NCI-H1105 (cell line): ENCODE data around the gene THAP2.

Experiments used
- DNase-seq: peaks from one replicate; lab custom pipeline; 2025; lab: John Stamatoyannopoulos, UW

The THAP2 gene

DNA sequence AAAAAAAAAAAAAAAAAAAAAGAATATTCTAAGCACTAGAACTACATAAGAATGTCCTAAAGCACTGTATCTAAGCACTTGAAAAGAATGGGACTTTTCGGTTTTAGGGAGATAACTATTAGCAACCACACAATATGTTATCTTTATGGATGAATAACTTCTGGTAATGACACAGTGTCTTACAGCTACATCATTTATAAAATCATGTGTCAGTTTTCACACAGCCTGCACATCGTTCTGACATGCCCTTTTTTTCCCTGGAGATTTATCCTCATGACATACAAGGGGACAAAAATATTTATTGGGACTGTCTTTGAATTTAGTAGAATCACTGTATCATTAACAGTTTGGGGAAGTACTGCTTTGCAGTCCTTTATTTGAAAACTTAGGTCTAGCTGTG, 39.1 kb downstream of the THAP2 start:
- no peak for DNase-seq

DNA sequence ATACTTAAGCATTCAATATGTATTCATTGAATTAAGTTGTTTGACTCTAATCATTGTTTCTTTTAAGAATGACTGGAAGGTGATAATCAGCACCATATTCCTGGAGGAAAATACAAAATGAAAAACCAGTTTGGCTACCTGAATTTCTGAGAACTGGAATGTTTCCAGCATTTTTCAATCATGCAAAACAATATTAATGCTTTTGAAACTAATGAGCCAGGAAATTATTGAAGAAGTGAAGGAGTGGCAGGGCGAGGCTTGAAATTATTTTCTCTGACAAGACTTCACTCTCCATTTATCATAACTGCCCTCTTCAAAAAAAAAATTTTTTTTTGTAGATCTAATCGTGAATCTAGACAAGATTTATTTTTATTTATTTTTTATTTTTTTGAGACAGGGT, 40.8 kb downstream of the THAP2 start:
- peak; percentile 10 for DNase-seq

DNA sequence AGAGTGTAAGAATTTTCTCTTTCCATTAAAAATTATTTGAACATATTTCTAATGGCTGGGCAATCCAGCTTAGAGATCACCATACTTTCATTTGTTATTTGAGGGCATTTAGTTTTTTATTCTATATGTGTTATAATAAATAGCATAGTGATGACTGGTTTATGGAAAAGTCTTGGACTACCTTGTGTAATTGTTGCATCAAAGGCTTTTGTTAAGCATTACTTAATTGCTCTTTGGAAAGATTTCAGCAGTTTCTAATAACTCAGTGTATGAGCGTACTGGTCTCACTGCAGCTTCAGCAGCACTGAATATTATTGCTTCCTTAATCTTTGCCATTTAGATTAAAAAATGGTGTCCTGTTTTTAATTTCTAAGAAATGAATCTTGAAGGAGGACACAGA, 44.6 kb downstream of the THAP2 start:
- DNase-seq = no peak

DNA sequence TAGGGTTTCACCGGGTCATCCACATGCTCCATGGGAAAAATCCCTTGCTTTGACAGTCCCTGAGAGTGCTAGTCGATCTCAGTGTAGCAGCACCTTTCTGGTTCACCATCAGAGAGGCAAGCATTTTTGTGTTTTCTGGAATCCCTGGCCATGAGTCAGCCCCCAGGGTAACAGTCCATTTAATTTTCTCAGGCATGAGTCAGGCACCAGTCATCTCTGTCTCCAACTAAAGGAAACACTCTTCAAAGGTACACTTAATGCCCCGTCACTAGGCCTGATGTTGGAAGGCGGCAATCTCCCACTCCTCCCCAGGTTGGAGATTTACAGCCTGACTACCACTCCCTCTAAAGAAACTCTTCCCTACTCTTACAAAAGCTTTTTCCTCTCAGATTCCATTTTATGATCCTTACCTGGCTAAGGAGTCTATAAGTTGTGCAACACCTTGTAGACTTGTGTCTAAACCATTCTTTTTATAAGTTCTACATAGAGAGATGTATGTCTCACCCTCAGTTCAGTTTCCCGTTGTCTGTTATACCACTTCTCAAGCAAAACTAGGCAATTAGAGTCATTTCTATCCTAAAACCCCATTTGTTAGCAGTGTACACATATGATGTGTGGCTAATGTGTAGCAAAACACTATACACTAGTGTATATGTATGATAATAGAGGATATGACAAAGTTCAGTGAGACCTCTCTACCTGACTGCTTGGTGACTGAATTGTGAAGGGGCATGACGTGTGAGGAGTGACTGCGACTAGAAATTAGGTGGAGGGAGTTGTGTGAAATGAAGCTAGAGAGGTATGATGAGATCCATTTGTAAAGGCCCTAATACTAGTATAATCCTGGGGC, 46.4 kb downstream of the THAP2 start:
- DNase-seq = no peak

DNA sequence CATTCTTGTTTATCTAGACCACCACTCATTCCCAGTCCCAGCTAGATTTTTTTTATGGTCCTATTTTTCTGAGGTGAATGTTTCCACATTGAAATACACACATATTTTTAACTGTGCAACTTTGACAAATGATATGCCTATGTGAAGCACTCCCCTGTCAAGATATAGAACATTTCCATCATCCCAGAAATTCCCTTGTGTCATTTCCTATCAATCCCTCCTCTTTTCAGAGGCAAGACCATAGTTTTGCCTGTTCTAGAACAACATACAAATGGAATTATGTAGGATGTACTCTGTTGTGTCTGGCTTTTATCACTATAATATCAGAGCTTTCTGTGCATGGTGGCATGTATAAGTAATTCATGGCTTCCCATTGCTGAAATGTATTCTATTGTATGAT, 54.5 kb downstream of the THAP2 start:
- DNase-seq = no peak

DNA sequence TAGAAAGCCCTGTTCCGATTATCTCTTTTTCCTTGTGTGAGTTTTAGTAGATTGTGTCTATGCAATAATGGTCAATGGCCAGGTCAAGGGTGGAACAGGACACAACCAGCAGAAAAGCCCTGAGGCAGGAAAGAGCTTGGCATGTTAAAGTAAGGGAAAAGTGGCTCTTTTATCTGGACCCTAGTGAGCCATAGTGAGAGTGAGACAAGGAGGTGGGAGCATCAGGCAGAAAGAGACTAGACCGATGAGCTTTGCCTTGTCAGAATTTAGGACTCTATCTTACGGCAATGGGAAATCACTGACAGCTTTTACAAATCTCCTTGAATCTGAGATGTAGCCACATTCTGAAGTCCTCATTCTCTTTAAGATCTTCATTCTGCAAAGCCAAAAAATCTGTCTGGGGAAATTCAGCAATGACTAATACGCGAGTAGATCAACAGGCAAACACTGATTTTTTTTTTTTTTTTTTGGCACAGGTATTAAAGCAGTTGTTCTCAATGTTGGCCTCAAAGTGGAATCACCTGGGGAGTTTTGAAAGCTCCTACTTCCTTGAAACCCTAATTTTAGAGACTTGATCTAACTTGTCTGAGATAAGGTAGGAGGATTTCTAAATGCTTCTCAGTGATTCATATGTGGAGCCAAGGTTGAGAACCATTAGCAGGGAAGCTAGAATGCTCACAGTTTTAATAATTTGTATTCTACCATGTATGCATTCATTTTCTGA, 55.7 kb downstream of the THAP2 start:
- DNase-seq = no peak

DNA sequence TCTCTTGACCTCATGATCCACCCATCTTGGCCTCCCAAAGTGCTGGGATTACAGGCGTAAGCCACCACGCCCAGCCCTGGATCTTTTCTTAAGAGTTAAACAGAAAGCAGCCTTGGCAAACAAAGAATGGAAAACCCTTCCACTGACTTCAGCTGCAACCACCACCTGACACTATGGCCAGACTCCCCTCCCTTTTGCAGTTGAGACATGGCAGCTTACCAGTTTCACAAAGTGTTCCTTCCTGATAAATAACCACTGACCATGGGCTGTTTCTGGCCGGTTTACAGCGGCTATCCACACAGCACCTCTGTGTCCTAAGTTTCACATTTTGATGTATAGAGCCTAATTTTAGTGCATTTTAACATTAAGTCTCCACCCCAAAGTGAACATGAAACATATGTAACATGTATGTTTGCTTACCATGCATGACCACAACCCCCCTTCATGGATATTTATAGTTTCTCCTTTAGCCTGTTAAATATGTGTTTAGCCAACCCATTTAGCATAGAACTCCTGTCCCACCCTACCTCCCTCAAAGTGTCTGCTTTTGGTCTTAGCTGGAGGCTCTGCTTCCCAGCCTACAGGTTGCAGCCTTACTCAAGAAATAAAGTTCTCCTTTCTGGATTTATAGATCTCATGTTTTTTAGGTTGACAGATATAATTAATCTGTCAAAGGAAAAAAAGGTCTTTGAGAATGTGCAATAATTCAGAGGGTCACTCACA, 57.8 kb downstream of the THAP2 start:
- DNase-seq = no peak

DNA sequence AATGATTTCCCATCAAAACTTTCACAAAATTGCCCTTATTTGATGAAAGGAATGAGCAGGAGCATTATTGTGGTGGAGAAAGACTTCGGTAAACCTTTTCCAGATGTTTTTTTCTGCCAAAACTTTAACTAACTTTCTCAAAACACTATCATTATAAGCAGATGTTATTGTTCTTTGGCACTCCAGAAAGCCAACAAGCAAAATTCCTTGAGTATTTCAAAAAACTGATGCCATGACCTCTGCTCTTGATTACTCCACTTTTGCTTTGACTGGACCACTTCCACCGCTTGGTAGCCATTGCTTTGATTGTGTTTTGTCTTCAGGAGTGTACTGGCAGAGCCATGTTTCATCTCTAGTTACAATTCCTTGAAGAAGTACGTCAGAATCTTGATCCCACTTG, 60.9 kb downstream of the THAP2 start:
- no peak for DNase-seq

DNA sequence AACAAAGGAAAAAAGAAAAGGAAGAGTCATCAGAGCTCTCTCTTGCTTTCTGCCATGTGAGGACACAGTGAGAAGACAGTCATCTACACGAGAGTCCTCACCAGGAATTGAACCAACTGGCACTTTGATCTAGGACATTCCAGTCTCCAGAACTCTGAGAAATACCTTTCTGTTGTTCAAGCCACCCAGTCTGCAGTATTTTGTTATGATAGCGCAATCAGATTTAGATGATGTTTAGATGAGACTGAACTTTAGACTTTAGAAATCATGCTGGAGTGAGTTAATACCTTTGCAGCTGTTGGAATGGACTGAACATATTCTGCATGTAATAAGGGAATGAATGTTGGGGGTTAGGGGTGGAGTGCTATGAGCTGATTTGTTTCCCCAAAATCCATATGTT, 62.4 kb downstream of the THAP2 start:
- DNase-seq = no peak

DNA sequence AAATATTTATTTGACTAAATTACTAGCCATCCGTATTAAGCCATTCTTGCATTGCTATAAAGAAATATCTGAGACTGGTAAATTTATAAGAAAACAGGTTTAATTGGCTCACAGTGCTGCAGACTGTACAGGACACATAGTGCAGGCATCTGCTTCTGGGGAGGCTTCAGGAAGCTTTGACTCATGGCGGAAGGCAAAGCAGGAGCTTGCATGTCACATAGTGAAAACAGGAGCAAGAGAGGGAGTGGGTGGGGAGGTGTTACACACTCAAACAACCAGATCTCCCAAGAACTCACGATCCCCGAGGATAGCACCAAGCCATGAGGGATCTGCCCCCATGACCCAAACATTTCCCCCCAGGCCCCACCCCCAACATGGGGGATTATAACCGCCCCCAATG, 63.9 kb downstream of the THAP2 start:
- DNase-seq = no peak
